PFSK-1 (cell line): ENCODE results near the gene GRK2.

Source experiments
- POLR2AphosphoS5 ChIP-seq: IDR thresholded peaks from 2 replicates; pipeline ENCODE4 v1.6.1; 2012; ENCODE audit warnings: low read depth, mild to moderate bottlenecking, control low read depth, low read length, moderate library complexity
- TAF1 ChIP-seq: IDR thresholded peaks from 2 replicates; pipeline ENCODE4 v1.6.1; 2012; ENCODE audit warnings: low read length, control low read depth, borderline replicate concordance; ENCODE audit not compliant: insufficient read depth

DNA sequence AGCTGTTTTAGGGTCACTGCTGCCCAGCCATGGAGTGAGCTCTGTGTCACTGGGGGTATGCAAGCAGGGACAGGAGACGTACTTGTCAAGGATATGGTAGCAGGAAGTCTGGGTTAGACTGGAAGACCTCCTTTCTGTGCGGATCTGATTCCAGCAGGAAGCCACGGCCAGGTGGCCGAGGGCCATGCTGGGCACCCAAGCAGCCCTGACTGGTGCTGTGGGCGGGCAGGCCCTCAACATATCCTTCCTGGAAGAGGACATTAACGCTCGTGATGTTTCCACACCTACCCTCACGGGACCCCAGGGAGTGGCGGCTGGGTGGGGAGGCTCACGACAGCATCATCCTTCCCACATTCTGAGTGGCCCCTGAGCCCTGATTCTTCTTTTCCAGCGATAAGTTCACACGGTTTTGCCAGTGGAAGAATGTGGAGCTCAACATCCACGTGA lies 14.1 kb downstream of the GRK2 start:
- TF ChIP-seq POLR2AphosphoS5 (no peak), TAF1 (no peak)
